Kidney epithelial cell (primary cell): ENCODE results near the gene CREBL2. TPM values are rescaled to one million over a fixed set of nuclear protein-coding genes. Genes with fewer than 3 reads are reported as not detected.
"Not testable (repeated sequence)": the region's sequence is repeated elsewhere in the genome, so short reads cannot be mapped to it uniquely, and the experiment has no call there.

Experiments
- DNase-seq: peaks from one replicate; pipeline ENCODE4 v3.0.0-alpha.2; 2010; ENCODE audit warnings: low read depth
- H3K27me3 ChIP-seq: 2 replicates; pipeline ENCODE4 v1.6.0; 2011; ENCODE audit warnings: low read length; ENCODE audit not compliant: control insufficient read depth, insufficient read depth
- H3K36me3 ChIP-seq: 2 replicates; pipeline ENCODE4 v1.5.1; 2011; ENCODE audit warnings: low read length; ENCODE audit not compliant: control insufficient read depth, insufficient read depth
- H3K4me3 ChIP-seq: 2 replicates; pipeline ENCODE4 v1.5.1; 2011; ENCODE audit warnings: low read depth, mild to moderate bottlenecking, control low read depth, low read length
- total RNA-seq: library from RNA; depleted of rRNA; stranded (reverse); fragments of >200 nt; gene quantifications from 2 replicates; pipeline ENCODE4 v1.2.3, GENCODE V29; 2015
- TF ChIP-seq, protein P1 (sequence below): IDR thresholded peaks from 2 replicates; pipeline ENCODE4 v1.5.1; 2011; ENCODE audit warnings: mild to moderate bottlenecking, moderate library complexity, low read length, control low read depth, inconsistent platforms; ENCODE audit not compliant: insufficient read depth, poor library complexity, severe bottlenecking

The CREBL2 gene
- total RNA-seq, 1 donor from 2014 or later = 21.7 TPM

DNA sequence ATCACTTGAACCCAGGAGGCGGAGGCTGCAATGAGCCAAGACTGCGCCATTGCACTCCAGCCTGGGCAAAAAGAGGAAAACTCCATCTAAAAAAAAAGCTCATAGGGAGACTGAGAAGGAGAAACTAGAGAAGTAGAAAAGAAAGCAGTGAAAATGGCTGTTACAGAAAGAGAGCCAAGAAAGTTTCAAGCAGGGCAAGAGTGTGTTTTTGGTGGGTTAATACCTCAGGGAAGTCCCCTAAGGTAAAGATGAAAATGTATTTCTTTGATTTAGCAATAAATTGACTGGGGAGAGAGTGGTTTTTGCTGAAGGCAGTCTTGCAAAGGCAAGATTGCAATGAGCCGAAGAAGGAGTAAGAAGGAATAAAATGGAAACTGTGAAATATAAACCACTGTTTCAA lies 39.0 kb upstream of the CREBL2 start:
- no peak for DNase-seq
- no peaks in the 10 kb centered on the region for H3K27me3 ChIP-seq
- H3K4me3 ChIP-seq = no peak overlapping the region
- TF ChIP-seq, protein P1, sequence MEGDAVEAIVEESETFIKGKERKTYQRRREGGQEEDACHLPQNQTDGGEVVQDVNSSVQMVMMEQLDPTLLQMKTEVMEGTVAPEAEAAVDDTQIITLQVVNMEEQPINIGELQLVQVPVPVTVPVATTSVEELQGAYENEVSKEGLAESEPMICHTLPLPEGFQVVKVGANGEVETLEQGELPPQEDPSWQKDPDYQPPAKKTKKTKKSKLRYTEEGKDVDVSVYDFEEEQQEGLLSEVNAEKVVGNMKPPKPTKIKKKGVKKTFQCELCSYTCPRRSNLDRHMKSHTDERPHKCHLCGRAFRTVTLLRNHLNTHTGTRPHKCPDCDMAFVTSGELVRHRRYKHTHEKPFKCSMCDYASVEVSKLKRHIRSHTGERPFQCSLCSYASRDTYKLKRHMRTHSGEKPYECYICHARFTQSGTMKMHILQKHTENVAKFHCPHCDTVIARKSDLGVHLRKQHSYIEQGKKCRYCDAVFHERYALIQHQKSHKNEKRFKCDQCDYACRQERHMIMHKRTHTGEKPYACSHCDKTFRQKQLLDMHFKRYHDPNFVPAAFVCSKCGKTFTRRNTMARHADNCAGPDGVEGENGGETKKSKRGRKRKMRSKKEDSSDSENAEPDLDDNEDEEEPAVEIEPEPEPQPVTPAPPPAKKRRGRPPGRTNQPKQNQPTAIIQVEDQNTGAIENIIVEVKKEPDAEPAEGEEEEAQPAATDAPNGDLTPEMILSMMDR = no peak
- H3K36me3 ChIP-seq = no peaks in the 10 kb centered on the region

DNA sequence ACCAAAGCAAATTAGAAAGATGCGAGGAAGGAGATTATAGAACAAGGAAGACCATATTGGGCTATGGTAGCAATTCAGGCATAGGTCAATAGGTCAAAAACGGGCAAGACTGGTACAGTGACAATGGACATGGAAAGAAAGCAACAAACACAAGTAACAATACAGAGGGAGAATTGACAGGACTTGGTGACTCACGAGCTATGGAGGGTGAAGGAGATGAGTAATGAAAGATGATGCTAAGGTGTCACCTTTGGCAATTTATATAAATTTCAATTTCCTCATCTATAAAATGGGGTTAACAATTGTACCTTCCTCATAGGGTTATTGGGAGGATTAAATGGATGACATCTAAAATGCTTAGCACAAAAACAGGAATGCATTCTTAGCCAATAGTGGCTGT lies 33.9 kb upstream of the CREBL2 start:
- no peak for DNase-seq
- no peaks in the 10 kb centered on the region for H3K27me3 ChIP-seq
- H3K36me3 ChIP-seq = no peaks in the 10 kb centered on the region
- TF ChIP-seq, protein P1 = no peak
- H3K4me3 ChIP-seq = no peak overlapping the region

DNA sequence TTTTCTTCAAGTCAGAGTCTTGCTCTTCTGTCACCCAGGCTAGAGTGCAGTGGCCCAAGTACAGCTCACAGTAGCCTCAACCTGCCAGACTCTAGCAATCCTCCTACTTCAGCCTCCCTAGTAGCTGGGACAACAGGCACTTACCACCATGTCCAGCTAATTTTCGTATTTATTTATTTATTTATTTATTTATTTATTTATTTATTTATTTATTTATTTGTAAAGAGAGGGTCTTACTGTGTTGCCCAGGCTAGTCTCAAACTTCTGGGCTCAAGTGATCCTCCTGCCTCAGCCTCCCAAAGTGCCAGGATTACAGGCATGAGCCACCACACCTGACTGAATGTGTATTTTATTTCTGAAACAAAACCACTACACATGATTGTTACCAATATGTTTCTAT lies 31.0 kb upstream of the CREBL2 start:
- not testable (repeated sequence) for H3K4me3 ChIP-seq, H3K27me3 ChIP-seq, H3K36me3 ChIP-seq, DNase-seq

DNA sequence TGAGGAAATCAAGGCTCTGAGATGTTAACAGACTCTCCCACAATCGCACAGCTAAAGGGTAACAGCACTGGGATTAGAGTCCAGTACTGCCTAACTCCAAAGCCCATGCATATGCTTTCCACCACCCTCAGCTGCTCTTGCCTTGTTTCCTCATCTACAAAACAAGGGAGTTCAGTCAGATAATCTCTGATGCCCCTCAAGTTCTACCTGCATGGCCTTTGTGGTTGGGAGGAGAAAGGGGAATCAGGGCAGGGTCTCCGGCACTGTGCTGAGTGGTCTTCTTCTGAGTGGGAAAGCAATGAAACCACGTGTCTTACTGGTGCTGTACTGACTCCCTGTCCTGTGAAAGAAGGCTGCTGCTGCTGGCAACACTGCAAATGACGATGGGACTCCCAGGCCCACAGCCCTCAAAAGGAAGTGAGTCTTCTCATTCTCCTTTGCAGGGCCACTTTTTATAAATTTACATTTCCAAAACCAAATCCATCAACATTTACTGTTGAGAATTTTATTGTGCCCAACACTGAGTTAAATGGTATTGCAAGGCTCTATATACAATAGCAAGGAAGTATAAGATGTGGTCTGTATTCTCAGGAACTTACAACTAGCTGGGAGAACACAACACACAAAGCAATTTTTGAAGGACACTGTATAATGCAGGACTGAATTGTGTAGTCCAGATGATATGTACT lies 29.3 kb upstream of the CREBL2 start:
- no peaks in the 10 kb centered on the region for H3K36me3 ChIP-seq
- H3K27me3 ChIP-seq = no peaks in the 10 kb centered on the region
- H3K4me3 ChIP-seq = no peak overlapping the region
- TF ChIP-seq, protein P1 = no peak
- DNase-seq = no peak

DNA sequence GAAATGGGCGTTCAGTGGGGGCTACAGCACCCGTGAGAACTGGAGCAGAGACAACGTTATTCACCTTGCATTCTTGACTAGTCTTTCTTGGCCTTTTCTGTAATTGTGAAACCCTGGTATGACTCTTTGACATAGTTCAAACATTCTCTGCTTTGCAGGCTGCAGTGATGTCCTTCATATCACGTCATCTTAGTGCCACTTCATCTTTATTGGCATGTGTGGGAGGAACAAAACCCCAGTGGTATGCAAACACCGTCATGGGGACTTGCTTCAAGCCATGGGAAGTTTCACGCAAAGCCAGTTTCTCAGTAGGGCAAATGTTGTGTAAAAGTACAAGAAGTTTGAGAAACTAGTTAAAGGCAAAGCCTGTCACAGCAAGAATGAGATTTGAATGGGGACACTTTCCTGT lies 28.8 kb upstream of the CREBL2 start:
- DNase-seq = peak; percentile 77
- TF ChIP-seq, protein P1 = no peak
- no peaks in the 10 kb centered on the region for H3K27me3 ChIP-seq
- no peak overlapping the region for H3K4me3 ChIP-seq
- no peaks in the 10 kb centered on the region for H3K36me3 ChIP-seq

DNA sequence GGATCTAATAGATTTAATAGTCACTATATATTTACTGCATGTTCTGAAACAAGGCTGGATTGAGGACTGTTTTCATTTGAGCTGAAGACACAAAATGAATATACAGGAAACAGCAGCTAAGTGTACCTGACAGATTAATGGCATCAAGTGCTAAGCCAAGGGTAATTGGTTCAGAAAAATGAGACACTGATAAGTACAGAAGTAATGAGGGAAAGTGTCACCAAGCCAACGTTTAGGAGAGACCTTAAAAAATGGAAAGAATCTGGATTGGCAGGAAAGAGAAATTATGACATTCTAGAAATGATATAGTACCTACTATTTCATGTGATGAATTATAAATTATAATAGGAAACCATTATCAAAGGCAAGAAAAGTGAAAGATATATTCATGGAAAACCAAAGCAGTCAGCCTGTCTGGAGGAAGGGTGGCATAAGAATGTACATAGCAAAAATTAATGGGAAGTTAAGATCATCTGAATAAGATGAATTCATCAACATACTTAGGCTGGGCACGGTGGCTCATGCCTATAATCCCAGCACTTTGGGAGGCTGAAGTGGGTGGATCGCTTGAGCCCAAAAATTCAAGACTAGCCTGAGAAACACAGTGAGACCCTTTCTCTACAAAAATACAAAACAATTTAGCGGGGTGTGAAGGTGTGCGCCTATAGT lies 28.0 kb upstream of the CREBL2 start:
- no peaks in the 10 kb centered on the region for H3K36me3 ChIP-seq
- DNase-seq = no peak
- H3K4me3 ChIP-seq = no peak overlapping the region
- TF ChIP-seq, protein P1 = no peak
- H3K27me3 ChIP-seq = no peaks in the 10 kb centered on the region
